Stimulated activated CD8-positive, alpha-beta memory T cell treated with anti-CD3 and anti-CD28 coated beads, Interleukin-2, amount 100 ng/mL, for 1 hour (primary cell): ENCODE data around the gene TANC2.

Experiments used
- DNase-seq, 2 donors: peaks; one replicate each; pipeline ENCODE4 v3.0.0-alpha.2; 2020; ENCODE audit warnings: low read depth in 2 of 2

The TANC2 gene

DNA sequence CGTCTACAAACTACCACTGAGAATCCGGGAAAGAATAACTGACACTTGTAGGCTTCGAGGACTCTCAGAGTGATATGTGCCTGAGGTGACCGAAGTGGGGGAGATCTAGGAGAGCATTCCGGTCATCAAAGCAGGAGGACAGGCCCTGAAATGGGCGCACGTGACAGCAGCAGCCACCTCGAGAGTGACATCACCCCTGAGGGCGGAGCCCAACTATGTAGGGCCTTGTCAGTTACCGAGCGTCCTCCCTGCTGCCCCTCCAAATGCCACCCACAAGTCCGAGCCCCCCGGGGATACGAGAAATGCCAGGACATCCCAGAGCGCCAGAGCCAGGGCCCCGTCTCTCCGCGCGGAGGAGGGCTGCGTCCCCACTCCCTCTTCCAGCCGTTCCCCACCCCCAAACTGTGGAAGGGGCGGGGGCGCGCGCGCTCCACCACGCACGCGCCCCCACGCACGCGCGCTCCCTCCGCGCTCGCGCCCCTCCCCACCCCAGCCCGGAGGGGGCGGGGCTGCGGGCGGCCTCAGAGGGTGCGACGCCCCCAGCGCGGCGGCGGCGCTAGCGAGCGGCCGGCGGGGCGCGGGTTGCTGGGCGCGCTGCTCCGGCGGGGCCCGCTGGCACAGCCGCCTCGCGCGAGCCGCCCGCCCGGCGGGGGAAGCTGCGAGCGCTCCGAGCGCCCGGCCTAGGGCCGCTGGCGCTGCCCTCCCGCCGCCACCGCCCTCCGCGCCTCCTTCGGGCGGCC is at the start of gene TANC2:
Gene TANC2, plus strand, starts transcription at position 550 of the 740 bp plus-strand sequence. CDS start 43,325 bp downstream, outside the sequence.
- peak; percentile 64 to 68 for DNase-seq

DNA sequence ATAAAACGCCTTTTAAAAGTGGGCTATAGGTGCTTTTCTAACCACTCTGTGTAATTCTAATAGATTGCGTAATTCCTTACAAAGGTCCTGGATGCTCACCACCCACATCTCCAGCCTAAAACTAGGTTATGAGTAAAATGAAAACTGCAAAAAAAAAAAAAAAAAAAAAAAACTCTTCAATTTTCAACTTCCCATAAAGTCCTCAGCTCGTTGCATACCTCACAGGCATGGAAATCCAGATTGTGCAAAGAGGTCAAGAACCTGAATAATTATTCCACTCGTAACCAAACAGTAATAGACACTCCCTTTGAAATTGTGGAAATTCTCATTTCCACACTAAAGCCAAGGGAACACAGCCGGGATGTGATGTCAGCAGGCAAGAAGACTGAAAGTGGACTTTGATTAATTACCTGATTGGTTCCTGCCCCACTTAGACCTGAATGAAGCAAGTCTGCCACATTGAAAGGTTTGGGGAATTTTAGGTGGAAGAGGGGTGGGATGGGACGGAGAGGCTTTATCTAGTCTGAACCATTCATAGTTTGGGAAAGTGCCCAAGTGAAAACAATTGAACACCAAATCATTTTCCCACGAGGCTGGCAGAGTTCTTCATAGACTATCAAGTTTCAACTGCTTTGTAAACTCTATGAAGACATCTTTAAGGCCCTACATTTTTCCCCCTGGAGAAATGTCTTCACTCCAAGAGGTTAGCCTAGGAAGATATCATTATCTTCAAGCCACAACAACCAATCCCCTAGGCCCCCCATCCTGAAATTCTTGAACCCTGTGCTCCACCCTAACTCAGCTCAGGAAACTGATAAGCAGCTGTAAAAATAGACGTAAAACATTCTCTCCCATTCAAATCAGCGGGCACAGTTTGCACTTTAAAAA is 49.1 kb upstream of the TANC2 start:
- DNase-seq, result no peak

DNA sequence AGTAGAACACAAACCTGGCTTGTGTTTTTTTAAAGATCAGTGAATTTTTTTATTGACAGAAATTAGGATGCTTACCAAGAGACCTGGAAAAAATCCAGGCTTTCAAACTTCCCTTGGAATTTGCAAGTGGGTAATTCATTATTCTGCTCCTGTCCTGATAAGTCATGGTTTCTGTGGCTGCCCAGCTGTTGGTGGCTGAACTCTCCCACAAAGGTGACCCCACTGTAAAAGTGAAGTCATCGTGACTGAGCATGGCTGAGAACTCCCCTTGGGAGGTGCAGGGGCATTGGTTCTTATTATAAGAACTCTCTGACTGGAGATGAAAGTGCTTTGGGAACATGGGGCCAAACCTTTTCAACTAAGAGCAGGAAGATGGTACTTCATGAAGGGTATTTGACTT is 46.6 kb upstream of the TANC2 start:
- DNase-seq, result no peak

DNA sequence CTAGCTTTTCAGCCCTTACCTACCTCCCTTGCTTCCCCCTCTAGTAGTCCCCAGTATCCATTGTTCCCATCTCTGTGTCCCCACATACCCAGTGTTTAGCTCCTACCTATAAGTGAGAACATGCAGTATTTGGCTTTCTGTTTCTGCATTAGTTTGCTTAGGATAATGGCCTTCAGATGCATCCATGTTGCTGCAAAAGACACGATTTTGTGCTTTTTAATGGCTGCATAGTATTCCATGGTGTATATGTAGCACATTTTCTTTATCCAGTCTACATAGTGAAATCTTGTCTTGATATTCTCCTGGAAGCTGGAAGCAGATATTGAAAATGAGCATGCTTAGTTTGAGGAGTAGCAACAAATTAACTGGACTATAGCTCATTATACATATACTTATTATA is 45.7 kb upstream of the TANC2 start:
- no peak for DNase-seq

DNA sequence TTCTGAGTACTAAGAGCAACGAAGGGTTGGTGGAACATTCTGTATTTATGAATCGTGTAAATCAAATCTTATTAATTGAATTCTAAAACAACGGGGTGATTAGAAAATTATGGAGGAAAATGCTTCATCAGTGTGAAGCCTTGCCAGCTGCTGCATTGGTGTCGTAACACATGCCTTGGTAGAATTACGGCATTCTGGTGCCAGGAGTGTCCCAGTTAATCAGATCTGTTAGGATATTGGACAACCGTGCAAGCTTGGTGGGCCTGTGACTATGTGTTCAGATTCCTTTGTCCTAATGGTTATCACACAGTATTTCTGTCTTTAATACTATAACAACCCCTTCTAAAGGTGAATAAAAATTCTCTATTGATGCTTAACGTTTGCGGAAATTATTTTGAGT is 44.2 kb upstream of the TANC2 start:
- no peak for DNase-seq

DNA sequence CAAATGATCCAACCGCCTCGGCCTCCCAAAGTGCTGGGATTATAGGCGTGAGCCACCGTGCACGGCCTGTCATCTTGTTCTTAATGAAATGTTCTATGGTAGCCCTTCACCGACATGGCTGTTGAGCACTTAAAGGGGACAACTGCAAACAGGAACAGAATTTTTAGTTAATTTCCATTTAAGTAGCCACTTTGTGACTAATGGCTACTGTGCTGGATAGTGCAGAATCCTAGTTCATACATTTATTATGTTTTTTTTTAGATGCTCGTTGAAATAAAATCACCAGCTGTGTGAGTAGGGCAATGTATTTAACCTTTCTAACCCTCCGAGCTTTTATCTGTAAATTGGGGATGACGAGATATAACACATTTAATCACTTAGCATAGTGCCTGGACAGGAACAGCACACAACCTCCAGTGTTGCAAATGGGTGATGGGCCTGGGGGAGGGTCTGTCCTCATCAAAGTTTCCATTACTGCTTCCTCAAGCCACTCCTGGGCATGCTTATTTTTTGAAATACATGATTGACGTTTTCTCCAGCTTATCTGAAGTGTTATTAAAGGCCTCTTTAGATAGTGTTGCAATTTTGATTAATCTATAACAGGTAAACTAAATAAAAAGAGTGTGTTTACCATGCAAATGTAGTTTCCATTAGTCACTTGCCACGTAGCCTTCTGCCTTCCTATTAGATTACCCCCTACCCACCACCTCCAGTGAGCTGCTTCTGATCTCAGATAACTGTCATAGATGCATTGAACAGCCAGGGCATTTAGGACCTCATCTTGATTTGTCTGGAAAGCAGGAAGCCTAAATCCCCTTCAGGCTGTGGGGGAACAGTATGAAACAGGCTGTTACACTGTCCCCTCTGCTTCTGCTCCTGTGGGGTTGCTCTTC is 42.5 kb upstream of the TANC2 start:
- DNase-seq, result no peak

DNA sequence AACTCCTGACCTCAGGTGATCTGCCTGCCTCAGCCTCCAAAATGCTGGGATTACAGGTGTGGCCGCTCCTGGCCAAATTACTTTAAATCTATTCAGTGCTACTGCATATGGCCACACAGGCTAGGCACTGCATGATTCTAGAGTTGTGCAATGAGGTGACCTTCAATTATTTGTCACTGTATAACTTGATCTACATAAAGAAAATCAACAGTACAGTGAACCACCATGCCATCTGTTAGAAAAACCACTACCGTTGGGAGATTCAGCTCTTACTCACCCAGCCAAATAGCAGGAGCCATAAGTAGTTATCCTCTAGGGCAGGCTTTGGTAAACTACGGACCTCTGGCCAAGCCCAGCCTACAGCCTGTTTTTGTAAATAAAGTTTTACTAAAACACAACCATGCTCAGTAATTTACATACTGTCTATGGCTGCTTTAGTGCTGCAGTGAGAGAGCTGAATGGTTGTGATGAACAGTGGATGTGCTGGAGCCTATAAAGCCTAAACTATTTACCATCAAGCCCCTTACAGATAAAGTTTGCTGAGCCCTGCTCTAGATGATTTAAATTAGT is 40.7 kb upstream of the TANC2 start:
- no peak for DNase-seq

DNA sequence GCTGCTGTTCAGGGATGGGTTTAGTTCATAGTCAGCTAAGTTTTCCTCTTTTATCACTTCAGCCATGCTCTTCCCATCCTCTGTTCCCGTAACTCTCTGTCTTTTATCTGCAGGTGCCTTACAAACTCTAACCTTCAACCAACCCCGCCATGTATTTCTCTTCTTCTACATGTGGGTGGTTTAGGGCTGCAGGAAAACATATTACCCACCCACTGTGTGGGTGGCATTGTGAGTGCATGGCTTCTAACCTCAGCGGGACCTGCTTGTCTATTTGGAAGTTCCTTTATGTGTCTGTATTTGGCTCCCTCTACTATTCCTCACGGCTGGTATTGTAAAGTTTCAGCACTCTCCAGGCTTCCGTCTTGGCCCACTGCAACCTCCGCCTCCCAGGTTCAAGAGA is 39.0 kb upstream of the TANC2 start:
- DNase-seq, result no peak

DNA sequence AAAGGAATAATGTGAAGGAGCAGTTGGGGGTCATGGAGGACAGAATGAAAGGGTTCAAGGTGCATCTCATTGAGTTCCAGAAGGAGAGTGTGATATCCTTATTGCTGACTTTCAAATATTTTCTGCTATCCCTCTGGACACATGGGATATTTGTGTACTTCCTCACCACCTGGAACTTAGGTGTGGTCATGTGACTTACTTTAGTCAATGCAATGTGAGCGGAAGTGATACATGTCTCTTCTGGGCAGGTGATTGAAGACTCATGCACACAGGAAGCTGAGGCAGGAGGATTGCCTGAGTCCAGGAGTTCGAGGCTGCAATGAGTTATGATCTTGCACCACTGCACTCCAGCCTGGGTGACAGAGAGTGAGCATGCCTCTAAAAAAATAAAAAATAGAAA is 36.7 kb upstream of the TANC2 start:
- no peak for DNase-seq

DNA sequence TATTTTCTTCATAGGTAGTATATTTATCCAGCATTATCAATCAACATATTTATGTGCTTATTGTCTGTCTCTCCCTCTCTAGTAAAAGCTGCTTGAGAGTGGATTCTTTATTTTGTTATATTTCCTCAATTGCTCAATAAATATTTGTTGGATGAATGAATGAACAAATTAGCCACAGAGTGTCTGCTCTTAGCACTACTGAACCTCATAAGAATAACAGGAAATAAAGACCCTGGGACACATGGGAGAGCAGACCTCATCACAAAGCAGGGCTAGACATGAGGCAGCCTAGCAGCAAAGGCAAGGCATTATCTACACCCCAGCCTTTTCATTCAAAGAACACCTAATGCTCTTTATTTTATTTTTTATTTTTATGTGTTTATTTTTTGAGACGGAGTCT is 34.9 kb upstream of the TANC2 start:
- DNase-seq, result no peak

DNA sequence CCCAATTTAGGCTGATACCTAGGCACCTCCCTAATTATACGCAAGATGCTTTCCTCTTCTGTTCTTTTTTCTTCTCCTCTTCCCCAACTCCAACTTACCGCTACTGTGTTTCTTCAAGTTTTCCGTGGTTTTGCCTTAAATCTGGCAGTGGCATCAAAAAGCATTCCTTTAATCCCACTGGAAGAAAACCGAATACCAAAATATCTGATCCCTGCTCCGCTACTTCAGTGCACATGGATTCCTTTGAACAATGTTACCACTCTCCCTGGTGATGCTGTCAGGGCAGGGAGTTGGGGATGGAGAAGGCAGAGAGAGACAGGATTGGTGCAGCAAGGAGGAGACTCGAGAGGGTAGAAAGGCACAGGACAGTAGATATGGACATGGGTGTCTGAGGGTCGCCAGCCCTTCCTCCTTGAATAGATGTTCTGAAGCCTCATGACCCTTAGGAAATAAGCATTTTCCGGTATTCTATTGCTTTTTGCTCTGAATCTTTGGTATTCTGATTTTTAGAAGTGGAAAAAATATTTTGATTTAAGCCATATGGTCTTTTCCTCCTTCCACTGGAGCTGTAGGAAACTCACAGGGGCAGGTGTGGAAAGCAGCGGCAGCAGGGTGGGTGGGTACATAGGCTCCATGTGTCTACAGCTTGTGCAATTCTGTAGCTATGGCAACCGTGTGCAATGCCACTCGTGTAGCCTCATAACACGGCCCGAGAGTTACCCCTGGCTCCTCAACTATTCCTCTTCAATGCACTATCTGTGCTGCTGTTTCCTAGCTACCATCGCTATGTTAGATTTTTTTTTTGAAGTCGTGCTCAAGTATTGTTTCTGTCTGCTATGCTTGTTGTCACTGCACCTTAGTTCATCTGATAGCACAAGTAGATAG is 32.3 kb upstream of the TANC2 start:
- no peak for DNase-seq

DNA sequence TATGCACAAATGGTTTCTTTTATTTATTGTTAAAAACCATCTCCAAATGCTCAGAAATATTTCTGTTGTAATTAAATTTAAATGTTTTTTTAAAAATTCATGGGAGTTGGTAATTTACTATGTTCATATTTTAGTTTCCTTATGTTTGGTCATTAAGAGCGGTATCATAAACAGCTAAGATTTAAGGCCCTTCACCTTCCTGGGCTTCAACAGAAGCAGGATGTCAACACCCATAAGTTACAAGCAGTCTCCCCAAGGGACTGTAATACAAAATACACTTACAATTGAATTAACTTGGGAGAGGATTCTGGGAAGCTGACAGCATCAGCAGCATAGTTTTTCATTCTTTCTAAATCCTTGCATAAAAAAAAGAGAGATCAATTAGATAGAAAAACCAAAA is 30.9 kb upstream of the TANC2 start:
- DNase-seq, result no peak

DNA sequence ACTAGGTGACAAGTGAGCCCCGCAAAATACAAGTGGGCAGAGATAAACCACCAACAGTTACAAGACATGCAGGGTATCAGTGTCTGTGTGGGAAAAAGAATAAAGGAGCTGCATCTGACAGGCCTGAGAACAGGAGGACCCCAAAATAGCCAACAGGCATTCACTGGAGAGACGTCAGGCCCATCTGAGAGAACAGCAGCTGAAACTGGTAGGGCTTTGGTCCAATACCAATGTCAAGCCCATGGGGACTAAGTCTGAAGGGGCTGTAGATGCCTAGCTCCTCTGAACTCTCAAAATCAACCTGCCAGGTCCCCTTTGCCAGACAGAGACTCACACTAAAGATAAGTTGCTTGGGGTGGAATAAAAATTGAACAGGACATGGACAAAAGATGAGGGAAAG is 30.5 kb upstream of the TANC2 start:
- no peak for DNase-seq

DNA sequence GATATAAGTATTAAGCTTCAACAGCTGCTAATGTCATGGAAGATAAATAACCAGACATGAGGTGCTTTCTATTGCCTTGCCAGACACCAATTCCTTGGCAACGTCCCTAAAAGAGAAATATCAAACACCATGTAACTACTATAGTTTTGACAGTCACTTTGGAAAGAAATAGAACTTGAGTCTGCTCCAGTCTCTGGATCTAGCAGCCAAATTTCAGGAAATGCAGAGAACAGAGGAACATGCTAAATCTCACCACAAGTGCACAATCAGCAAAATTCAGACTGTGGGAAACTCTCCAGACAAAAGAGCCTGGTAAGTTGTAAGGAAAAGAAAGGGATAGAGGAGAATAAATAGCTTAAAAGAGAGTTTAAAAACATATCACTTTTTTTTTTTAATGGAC is 28.4 kb upstream of the TANC2 start:
- no peak for DNase-seq

DNA sequence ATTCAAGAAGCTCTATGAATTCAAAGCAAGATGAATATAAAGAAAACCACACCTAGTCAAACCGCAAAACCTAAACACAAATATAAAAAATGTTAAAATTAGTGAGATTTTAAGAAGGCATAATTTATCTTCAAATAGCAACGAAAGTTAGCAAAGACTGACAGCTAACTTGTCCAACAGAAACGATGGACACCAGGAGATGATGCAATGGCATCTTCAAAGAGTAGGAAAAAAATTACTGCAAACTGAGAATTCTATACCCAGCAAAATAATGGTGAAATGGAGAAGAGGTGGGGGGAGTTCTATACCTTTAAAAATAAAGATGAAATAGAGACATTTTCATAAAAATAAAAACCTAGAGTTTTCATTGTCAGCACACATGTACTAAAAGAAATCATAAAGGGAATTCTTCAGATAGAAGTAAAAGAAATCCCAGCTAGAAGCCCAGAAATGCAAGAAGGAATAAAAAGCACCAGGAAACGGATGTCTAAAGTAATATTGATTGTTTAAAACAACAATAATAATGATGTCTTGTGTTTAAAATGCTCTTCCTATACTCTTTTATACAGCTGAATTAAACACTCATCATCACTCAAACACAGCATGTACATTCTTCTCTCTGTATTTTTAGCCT is 24.6 kb upstream of the TANC2 start:
- no peak for DNase-seq

DNA sequence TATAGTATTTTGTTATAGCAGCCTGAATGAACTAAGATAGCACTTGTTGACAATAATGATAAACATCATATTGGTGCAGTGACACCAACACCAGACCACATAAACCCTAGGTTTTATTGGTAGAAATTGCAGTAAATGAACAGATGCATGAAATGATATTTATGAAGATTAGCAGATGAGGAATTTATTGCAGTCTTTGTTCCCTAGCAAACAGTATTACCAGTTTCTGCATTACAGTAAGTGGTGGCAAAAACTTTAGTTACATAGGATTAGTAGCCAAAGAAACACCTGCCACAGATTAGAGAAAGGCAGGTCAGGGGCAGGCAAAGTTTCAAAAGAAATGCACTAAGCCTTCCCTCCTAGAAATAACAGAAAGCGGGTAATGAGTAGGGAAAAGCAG is 17.7 kb upstream of the TANC2 start:
- DNase-seq, result no peak

DNA sequence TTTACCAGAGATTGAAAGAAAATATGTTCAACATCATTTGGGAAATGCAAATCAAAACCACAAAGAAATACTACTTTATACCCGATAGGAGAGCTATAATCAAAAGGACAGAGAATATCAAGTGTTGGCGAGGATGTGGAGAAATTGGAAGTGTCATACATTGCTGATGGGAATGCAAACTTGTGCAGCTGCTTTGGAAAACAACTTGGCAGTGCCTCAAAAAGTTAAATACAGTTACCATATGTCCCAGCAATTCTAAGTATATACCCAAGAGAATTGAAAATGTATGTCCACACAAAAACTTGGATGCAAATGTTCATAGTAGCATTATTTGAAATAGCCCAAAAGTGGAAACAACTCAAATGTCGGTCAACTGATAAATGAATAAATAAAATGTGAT is 17.0 kb upstream of the TANC2 start:
- DNase-seq, result no peak

DNA sequence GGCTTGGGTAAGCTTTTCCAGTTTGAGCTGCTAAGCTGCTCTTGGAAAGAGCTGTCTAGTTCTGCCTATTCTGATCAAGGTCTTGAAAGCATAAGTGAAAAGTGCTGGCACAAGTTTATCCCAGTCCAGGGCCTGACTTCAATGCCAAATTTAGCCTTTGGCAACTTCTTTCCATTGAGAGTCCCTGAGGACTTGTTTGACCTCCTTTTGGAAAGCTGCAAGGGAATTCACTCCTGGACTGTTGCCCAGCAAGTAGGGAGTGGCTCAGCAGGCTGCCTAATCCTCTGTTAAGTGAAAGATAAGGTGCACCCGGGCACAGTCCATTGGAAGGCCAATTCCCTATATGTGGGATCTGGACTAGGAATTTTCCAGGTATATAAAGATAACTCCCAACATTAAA is 16.0 kb upstream of the TANC2 start:
- DNase-seq, result no peak

DNA sequence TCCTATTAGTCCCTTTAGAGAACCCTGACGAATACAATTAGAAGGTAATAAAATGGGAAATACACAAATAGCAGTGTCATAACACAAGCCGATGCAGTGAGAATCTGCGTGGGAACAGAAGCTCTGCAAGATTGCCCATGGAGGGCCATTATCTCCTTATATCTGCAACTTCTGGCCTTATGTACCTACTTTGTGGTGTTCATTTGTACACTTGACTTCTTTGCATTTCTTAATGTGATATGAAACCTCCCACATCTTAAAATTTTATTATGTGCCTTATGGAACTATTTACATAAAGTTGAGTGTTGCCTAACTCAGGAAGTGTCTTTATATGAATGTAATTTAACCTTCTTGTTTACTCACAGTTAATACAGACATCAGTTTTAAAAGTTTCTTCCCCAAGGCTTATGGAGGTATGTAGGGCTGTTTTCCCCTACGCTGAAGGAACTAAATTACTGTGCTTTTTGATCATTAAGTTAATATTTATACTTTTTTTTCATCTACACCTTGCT is 10.1 kb upstream of the TANC2 start:
- DNase-seq, result no peak

DNA sequence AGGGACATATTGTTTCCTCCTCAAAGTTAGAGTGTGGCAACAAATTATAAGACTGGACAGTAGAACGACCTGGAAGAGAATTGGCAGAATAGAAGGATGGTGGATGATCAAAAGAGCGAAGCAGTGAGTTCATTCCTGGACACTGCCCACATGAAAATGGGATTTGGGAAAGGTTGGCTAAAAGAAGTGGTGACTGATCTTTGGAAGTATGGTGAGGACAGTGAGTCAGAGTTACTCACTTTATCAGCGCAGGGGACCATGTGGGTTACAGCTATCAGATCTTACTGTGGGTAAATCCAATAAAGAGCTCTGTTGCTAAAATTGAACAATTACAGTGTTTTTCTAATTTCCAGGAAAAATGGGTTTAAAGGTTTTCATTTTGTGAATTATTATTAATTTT is 2.7 kb upstream of the TANC2 start:
- DNase-seq, result no peak
